ENCODE measurements around the gene CTNNA1.

- no peak for TF ChIP-seq CTCF (IDR thresholded peaks at IDR 0.05)
- TF ChIP-seq POLR2A (IDR thresholded peaks at IDR 0.05) = no peak
Measured at GRCh38 chr5:138792195-138792790, 39.1 kb downstream of the CTNNA1 start.

All from adrenal gland (tissue), 5 donors.